Spinal cord (tissue), 10 donors: ENCODE measurements around the gene CD244. TPM values are rescaled to one million over a fixed set of nuclear protein-coding genes. Genes with fewer than 3 reads are reported as not detected.
"Not testable (repeated sequence)": the region's sequence is repeated elsewhere in the genome, so short reads cannot be mapped to it uniquely, and the experiment has no call there.

ENCODE experiments used
- DNase-seq, 6 donors: peaks; one replicate each; pipeline versions ENCODE4 v3.0.0 to v3.0.0-alpha.2; 2013 to 2015; ENCODE audit warnings: low spot score in 6 of 6, low read depth in 4 of 6
- H3K27ac ChIP-seq: one replicate; pipeline ENCODE4 v1.5.1; 2013; ENCODE audit warnings: low read depth, low read length, control low read depth
- H3K27me3 ChIP-seq: one replicate; pipeline ENCODE4 v1.6.1; 2013; ENCODE audit warnings: low read length; ENCODE audit not compliant: control insufficient read depth, insufficient read depth
- H3K36me3 ChIP-seq: one replicate; pipeline ENCODE4 v1.6.1; 2013; ENCODE audit warnings: low read length; ENCODE audit not compliant: control insufficient read depth, insufficient read depth
- H3K4me1 ChIP-seq: one replicate; pipeline ENCODE4 v1.6.1; 2013; ENCODE audit warnings: low read length; ENCODE audit not compliant: control insufficient read depth, insufficient read depth
- H3K4me3 ChIP-seq: one replicate; pipeline ENCODE4 v1.5.1; 2013; ENCODE audit warnings: low read depth, low read length, control low read depth
- H3K9me3 ChIP-seq: one replicate; pipeline ENCODE4 v1.6.1; 2013; ENCODE audit warnings: low read length; ENCODE audit not compliant: control insufficient read depth, insufficient read depth
- WGBS: methylation state at CpG from one replicate; pipeline ENCODE4 v1.1.5; 2013; ENCODE audit warnings: missing lambda C conversion rate; ENCODE audit not compliant: insufficient coverage; 5-methylcytosine and 5-hydroxymethylcytosine counted together
- polyA plus RNA-seq, 2 donors: library from polyadenylated mRNA; unstranded; fragments of 120-200 nt; gene quantifications; one replicate each; pipeline ENCODE4 v1.2.1, GENCODE V29; 2013; ENCODE audit not compliant: insufficient read length in 2 of 2
- total RNA-seq, 2 donors: library from RNA; depleted of rRNA in 1 of 2; stranded (reverse); fragments of 120-200 nt in 1 of 2; fragments of >200 nt in 1 of 2; gene quantifications; one replicate each; pipeline versions ENCODE4 v1.2.3 to v1.2.4, GENCODE V29; 2013 to 2014
- donor health status: healthy.

CD244 gene
- total and polyA plus RNA-seq, 4 donors = 0.11 to 0.69 TPM; not detected in 2

DNA sequence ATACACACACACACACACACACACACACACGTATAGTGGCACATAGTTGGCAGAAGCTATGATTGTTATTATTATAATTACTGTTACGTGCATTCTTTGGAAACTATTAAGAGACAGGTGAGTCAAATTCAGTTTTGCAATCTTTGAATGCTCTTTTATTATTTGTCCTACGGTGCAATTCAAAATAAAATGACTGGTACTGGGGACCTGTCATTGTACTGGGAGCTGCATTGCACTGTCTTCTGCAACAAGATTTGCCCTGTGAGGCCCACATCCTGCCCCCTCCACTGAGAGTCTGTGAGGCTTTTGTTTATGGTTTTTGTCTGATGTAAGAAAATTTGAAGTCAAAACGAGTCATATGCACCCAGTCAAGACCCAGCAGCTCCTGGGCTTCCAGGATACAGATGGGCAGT is 64.8 kb downstream of the CD244 start:
- Histone ChIP-seq H3K36me3 (no peaks in the 10 kb centered on the region), H3K4me3 (no peak overlapping the region), H3K27me3 (no peaks in the 10 kb centered on the region), H3K27ac (no peak overlapping the region), H3K4me1 (no peaks in the 10 kb centered on the region), H3K9me3 (no peaks in the 10 kb centered on the region)
- 43% methylated on average over 2 of the region's 4 CpGs for WGBS
- DNase-seq = no peak

DNA sequence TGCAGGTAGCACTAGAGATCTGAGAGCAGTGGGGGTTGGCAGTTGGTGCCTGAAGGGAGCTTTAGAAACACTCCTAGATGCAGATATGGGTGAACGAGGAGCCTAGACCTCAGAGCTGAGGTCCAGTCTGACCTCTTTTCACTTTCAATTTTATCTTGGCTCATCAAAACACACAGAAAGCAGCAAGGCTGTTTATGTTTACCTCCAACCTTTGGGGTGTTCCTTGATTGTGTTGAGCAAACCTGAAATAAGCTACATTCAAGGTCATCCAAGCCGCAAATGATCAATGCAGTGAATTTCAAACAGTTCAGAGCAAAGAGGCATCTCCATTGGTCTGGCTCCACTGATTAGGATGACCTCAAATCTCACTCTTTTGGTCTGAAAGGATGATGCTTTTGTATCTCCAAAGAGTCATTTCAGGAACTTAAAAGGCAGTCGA is 65.4 kb downstream of the CD244 start:
- Histone ChIP-seq H3K36me3 (no peaks in the 10 kb centered on the region), H3K27me3 (no peaks in the 10 kb centered on the region), H3K4me3 (no peak overlapping the region), H3K4me1 (no peaks in the 10 kb centered on the region), H3K9me3 (no peaks in the 10 kb centered on the region), H3K27ac (no peak overlapping the region)
- DNase-seq = no peak
- 91% methylated on average over 1 of the region's 3 CpGs for WGBS

DNA sequence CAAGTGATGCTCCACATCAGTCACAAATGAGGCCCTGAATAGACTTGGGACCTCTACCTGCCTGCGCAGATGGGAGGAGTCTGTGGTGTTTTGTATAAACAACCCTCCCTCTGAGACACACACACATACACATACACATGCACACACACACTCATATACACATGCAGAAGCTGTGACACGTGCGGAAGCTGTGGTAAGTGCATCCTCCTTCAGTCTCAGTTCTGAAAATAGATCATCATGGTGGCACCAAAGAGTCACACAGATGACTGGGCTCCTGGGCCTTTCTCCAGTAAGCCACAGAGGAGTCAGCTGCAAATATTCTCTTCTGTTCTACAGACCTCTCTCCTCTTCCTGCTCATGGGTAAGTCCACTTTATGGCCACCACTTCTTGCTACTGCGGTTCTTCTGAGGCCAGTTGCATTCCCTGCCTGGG is 66.7 kb downstream of the CD244 start, which contains the start of gene LY9:
TSS of gene LY9 (plus strand) at position 224 of the 433 bp plus-strand sequence. CDS start at position 238, 14 bp downstream.
- no peak for DNase-seq

DNA sequence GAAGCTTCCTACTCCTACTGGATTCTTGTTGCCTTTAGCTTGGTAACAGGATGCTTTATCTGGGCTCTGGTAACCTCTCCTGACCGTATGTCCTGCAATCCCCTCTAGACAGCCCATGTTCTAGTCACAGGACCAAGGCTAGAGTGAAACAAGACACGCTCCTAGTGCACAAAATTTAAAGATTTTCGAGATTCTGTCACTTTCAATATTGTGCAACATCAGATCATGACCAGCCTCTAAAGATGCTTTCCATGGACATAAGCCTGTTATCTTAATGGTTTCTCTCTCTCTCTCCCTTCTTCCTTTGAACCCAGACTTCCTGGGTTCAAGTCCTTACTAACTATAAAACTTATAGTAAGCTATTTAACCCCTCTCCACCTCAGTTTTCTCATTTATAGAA is 68.3 kb downstream of the CD244 start:
- no peaks in the 10 kb centered on the region for H3K36me3 ChIP-seq
- no peak overlapping the region for H3K4me3 ChIP-seq
- no peaks in the 10 kb centered on the region for H3K9me3 ChIP-seq
- no peaks in the 10 kb centered on the region for H3K4me1 ChIP-seq
- 52% methylated on average over 3 of the region's 3 CpGs for WGBS
- H3K27me3 ChIP-seq = no peaks in the 10 kb centered on the region
- DNase-seq = no peak
- no peak overlapping the region for H3K27ac ChIP-seq

More for the DNA sequence above, 66.7 kb downstream of the CD244 start, which contains the start of gene LY9:
- no peak within 1 kb of the TSS for H3K27ac ChIP-seq
- H3K27me3 ChIP-seq = no peaks in the 10 kb centered on the region
- H3K4me3 ChIP-seq = no peak within 1 kb of the TSS
- no peaks in the 10 kb centered on the region for H3K9me3 ChIP-seq
- no peaks in the 10 kb centered on the region for H3K36me3 ChIP-seq
- H3K4me1 ChIP-seq = no peaks in the 10 kb centered on the region
- 100% methylated on average over 2 of the region's 4 CpGs for WGBS

DNA sequence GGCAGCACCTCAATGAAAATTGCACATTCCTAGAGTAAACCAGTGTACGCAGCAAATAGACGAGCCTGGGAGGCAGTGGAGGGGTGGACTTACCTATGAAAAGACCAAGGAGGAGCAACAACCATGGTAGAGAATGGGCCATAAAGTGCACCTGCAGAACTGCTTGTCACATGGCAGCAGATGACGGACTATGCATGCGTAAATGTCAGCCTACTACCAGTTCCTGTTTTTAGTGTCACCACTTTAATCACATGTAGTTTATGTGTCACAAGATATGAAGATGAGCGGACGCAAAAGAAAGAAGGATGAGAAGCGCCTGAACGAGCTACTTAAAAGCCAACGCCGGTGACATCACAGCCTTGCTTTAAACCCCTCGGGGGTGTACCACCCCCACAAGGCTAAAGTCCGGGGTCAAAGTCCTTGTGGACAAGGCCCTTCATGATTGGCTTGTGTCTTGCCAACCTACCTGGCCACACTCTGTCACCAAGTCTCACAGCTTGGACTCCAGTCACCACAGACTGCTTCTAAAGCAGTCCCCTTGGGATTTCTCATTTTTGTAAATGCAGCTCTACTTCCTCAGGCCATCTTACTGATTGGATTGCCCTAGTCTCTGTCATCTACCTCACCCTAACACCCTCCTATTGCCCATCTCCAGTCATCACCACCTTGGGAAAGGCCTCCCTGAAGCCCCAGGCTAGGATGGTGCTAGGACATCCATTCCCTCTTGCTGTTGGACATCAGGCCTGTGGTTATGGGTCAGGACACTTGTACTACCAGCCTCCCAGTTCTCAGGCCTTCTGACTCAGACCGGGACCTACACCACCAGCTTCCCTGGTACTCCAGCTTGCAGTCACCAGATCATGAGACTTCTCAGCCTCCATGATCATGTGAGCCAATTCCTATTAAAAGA is 72.7 kb downstream of the CD244 start:
- 93% methylated on average over 10 of the region's 13 CpGs for WGBS
- no peak for DNase-seq
- Histone ChIP-seq H3K4me1 (no peaks in the 10 kb centered on the region), H3K4me3 (no peak overlapping the region), H3K27me3 (no peaks in the 10 kb centered on the region), H3K36me3 (no peaks in the 10 kb centered on the region), H3K27ac (no peak overlapping the region), H3K9me3 (no peaks in the 10 kb centered on the region)

DNA sequence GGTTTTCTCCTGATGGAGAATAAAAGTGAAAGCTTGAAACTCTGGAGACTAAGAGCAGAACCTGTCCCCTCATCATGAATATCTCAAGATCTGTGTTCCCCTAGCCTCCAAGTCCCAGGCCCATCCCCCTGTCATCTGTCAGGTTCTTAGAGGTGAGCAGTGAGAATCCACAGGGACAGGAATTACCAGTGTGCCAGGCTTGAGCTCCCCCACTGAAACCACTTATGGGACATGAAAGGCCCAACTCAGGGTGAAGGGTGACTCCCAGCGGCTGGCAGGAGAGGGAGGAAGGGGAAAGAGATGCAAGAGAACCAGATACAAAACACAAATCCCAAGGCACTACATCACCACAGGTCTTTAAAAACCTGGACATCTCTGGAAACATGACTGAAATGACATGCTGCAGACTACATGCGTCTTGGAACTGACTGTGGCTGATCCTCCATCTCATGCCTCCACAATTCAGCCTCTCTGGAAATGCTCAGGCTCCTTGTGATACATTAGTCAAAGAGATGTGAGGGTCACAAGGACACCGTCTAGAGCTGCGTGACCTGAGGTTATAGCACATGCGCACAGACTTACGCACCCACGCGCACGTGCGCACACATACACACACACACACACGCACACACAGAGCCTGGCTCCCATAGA is 73.5 kb downstream of the CD244 start:
- Histone ChIP-seq H3K27me3 (no peaks in the 10 kb centered on the region), H3K4me1 (no peaks in the 10 kb centered on the region), H3K9me3 (no peaks in the 10 kb centered on the region), H3K4me3 (no peak overlapping the region), H3K36me3 (no peaks in the 10 kb centered on the region), H3K27ac (no peak overlapping the region)
- no peak for DNase-seq
- 100% methylated on average over 2 of the region's 11 CpGs for WGBS

DNA sequence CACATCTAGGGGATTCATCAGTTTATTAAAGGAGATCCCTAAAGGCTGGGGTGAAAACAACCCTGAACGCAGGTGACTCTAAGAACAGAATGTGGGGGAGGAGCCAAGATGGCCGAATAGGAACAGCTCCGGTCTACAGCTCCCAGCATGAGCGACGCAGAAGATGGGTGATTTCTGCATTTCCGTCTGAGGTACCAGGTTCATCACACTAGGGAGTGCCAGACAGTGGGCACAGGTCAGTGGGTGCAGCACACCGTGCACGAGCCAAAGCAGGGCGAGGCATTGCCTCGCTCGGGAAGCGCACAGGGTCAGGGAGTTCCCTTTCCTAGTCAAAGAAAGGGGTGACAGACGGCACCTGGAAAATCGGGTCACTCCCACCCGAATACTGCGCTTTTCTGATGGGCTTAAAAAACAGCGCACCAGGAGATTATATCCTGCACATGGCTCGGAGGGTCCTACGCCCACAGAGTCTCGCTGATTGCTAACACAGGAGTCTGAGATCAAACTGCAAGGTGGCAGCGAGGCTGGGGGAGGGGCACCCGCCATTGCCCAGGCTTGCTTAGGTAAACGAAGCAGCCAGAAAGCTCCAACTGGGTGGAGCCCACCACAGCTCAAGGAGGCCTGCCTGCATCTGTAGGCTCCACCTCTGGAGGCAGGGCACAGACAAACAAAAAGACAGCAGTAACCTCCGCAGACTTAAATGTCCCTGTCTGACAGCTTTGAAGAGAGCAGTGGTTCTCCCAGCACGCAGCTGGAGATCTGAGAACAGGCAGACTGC is 79.5 kb downstream of the CD244 start:
- not testable (repeated sequence) for DNase-seq, H3K36me3 ChIP-seq, H3K27me3 ChIP-seq, H3K9me3 ChIP-seq, H3K4me3 ChIP-seq, H3K4me1 ChIP-seq, H3K27ac ChIP-seq
- WGBS = 93% methylated on average over 16 of the region's 25 CpGs

DNA sequence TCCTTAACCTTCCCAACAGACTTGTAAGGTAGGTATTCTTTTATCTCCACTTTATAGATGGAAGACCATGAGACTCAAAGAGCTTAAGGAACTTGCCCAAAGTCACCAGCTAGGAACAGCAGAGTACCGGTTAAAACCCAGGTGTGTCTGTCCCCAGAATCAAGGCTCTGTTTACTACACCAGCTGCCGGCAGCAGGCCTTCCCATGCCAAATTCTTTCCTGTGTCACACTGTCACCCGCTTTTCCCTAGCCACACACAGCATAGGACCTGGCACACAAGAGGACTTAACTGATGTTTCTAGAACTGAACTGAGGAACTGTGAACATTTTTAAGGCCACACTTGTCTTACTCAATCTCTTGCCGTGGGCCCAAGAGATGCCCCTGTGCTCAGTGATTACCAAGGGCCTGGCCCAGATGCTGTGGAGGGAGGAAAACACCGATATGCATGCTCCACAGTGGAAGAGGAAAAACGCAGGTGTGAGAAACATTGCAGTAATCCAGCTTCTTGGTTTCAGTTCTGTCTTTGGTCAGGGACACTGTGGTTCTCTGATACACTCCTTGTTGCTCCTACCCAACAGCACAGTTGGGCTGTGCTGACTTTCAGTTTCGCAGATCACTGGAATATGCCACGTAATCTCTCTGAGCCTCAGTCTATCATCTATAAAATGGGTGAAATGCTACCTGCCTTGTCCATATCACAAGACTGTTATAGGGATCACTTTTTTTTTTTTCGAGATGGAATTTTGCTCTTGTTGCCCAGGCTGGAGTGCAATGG is 80.6 kb downstream of the CD244 start:
- no peaks in the 10 kb centered on the region for H3K9me3 ChIP-seq
- no peak overlapping the region for H3K27ac ChIP-seq
- H3K4me3 ChIP-seq = no peak overlapping the region
- no peaks in the 10 kb centered on the region for H3K36me3 ChIP-seq
- no peak for DNase-seq
- no peaks in the 10 kb centered on the region for H3K4me1 ChIP-seq
- no peaks in the 10 kb centered on the region for H3K27me3 ChIP-seq
- 85% methylated on average over 6 of the region's 9 CpGs for WGBS
